H1 (cell line): ENCODE data around the gene BRPF1.

Experiments used
- ASH2L ChIP-seq: fragments of 200-600, 300-600 bp; sonication (generic); IDR thresholded peaks from one replicate; pipeline ENCODE4 v1.7.1; 2017; ENCODE audit warnings: low read length
- CBX5 ChIP-seq: fragments of 300-800, 300-1000 bp; sonication (generic); IDR thresholded peaks from 2 replicates; pipeline ENCODE4 v1.7.1; 2016; ENCODE audit warnings: antibody characterized with exemption, low read length, low read depth
- CHD1 ChIP-seq: IDR thresholded peaks from 2 replicates; pipeline ENCODE4 v1.6.1; 2012; ENCODE audit warnings: low read depth, low read length, improper control_type of control experiment
- CTCF ChIP-seq, 3 experiments: IDR thresholded peaks; 1 replicate in 2 of 3; 2 replicates in 1 of 3; pipeline versions ENCODE4 v1.5.1 to v1.6.1; 2011; ENCODE audit warnings: low read length in 3 of 3, mild to moderate bottlenecking in 3 of 3, inconsistent platforms in 2 of 3, low read depth in 1 of 3, moderate library complexity in 1 of 3; ENCODE audit not compliant: insufficient read depth in 1 of 3; ENCODE audit errors: control extremely low read depth in 1 of 3
- EP300 ChIP-seq, 2 experiments: IDR thresholded peaks; 1 replicate in 1 of 2; 2 replicates in 1 of 2; pipeline ENCODE4 v1.6.1; 2011 to 2012; ENCODE audit warnings: low read depth in 2 of 2, low read length in 2 of 2, mild to moderate bottlenecking in 2 of 2, borderline replicate concordance in 1 of 2, inconsistent platforms in 1 of 2, moderate library complexity in 1 of 2
- EZH2 ChIP-seq: fragments of 200-600 bp; sonication (generic); IDR thresholded peaks from 2 replicates; pipeline ENCODE4 v1.7.1; 2012; ENCODE audit warnings: low read depth, mild to moderate bottlenecking, moderate library complexity, low read length, inconsistent platforms; ENCODE audit not compliant: severe bottlenecking
- KDM1A ChIP-seq: fragments of 200-600, 300-600 bp; sonication (generic); IDR thresholded peaks from 2 replicates; pipeline ENCODE4 v1.7.1; 2016; ENCODE audit warnings: mild to moderate bottlenecking, low read length, borderline replicate concordance
- MAX ChIP-seq: IDR thresholded peaks from 2 replicates; pipeline ENCODE4 v1.6.1; 2012; ENCODE audit warnings: inconsistent platforms
- POLR2A ChIP-seq, 2 experiments: IDR thresholded peaks; 1 replicate in 1 of 2; 2 replicates in 1 of 2; pipeline ENCODE4 v1.6.1; 2011; ENCODE audit warnings: low read depth in 2 of 2, low read length in 2 of 2, mild to moderate bottlenecking in 2 of 2; ENCODE audit errors: control extremely low read depth in 1 of 2
- POLR2AphosphoS5 ChIP-seq: IDR thresholded peaks from 2 replicates; pipeline ENCODE4 v1.6.1; 2011; ENCODE audit warnings: low read depth, low read length
- RAD21 ChIP-seq, 2 experiments: IDR thresholded peaks in 1 of 2; conservative IDR thresholded peaks in 1 of 2; 2 replicates each; pipeline ENCODE4 v1.6.1; 2011; ENCODE audit warnings: low read depth in 2 of 2, low read length in 2 of 2, improper control_type of control experiment in 1 of 2, inconsistent platforms in 1 of 2, mild to moderate bottlenecking in 1 of 2, moderate library complexity in 1 of 2
- SIN3A ChIP-seq, 2 experiments: IDR thresholded peaks in 1 of 2; conservative IDR thresholded peaks in 1 of 2; 2 replicates each; pipeline ENCODE4 v1.6.1; 2011 to 2012; ENCODE audit warnings: low read length in 2 of 2, improper control_type of control experiment in 1 of 2, low read depth in 1 of 2, mild to moderate bottlenecking in 1 of 2
- TAF1 ChIP-seq: IDR thresholded peaks from 2 replicates; pipeline ENCODE4 v1.6.1; 2011; ENCODE audit warnings: mild to moderate bottlenecking, low read depth, low read length

GRCh38 chr3:9786209-9786739 is 54.7 kb downstream of the BRPF1 start:
- TF ChIP-seq CTCF (IDR thresholded peaks at IDR 0.05; ENCODE audit: control extremely low read depth in 1 of 3, insufficient read depth in 1 of 3, low read depth in 1 of 3, low read length in 3 of 3) (no peak), POLR2A (IDR thresholded peaks at IDR 0.05; ENCODE audit: control extremely low read depth in 1 of 2, low read depth in 2 of 2, low read length in 2 of 2) (no peak), KDM1A (no peak), CHD1 (no peak), EZH2 (no peak), TAF1 (no peak), SIN3A (conservative IDR thresholded peaks at IDR 0.05 in 1 of 2, IDR thresholded peaks at IDR 0.05 in 1 of 2; ENCODE audit: low read depth in 1 of 2, low read length in 2 of 2) (no peak), POLR2AphosphoS5 (no peak), EP300 (IDR thresholded peaks at IDR 0.05; ENCODE audit: borderline replicate concordance in 1 of 2, low read depth in 2 of 2, low read length in 2 of 2) (no peak), ASH2L (no peak), MAX (no peak), CBX5 (no peak), RAD21 (IDR thresholded peaks at IDR 0.05 in 1 of 2, conservative IDR thresholded peaks at IDR 0.05 in 1 of 2; ENCODE audit: low read depth in 2 of 2, low read length in 2 of 2) (no peak)
